HEK293 (cell line): Measurements from ENCODE around the gene ALDH4A1.

Source experiments
- ATF2 ChIP-seq: fragments of 450-650 bp; formaldehyde crosslinking; IDR thresholded peaks from 2 replicates; pipeline ENCODE4 v1.5.1; 2016; ENCODE audit warnings: missing biosample characterization, missing genetic modification characterization, low read depth
- CTCF ChIP-seq: fragments of 450-650 bp; formaldehyde crosslinking; IDR thresholded peaks from 2 replicates; pipeline ENCODE4 v1.5.1; 2016; ENCODE audit warnings: missing biosample characterization, missing genetic modification characterization
- ELK4 ChIP-seq: IDR thresholded peaks from 2 replicates; pipeline ENCODE4 v1.6.1; 2011; ENCODE audit warnings: mild to moderate bottlenecking, low read depth, low read length, borderline replicate concordance
- KLF8 ChIP-seq: fragments of 450-650 bp; formaldehyde crosslinking; IDR thresholded peaks from 2 replicates; pipeline ENCODE4 v1.5.1; 2016; ENCODE audit warnings: missing biosample characterization, missing genetic modification characterization
- SETDB1 ChIP-seq: IDR thresholded peaks from one replicate; pipeline ENCODE4 v1.6.1; 2017; ENCODE audit warnings: mild to moderate bottlenecking, low read length, moderate library complexity, mixed read lengths; ENCODE audit not compliant: insufficient read length
- SP2 ChIP-seq: fragments of 450-650 bp; formaldehyde crosslinking; IDR thresholded peaks from 2 replicates; pipeline ENCODE4 v1.5.1; 2016; ENCODE audit warnings: missing biosample characterization, missing genetic modification characterization
- WT1 ChIP-seq: fragments of 450-650 bp; formaldehyde crosslinking; IDR thresholded peaks from 2 replicates; pipeline ENCODE4 v1.5.1; 2016; ENCODE audit warnings: missing biosample characterization, missing genetic modification characterization
- YY1 ChIP-seq: fragments of 450-650 bp; formaldehyde crosslinking; IDR thresholded peaks from 2 replicates; pipeline ENCODE4 v1.5.1; 2018; ENCODE audit warnings: missing biosample characterization, missing genetic modification characterization
- ZNF19 ChIP-seq: fragments of 450-650 bp; formaldehyde crosslinking; IDR thresholded peaks from 2 replicates; pipeline ENCODE4; 2016; ENCODE audit warnings: missing biosample characterization, missing genetic modification characterization, low read depth
- ZNF292 ChIP-seq: fragments of 450-650 bp; formaldehyde crosslinking; IDR thresholded peaks from 2 replicates; pipeline ENCODE4 v1.5.1; 2016; ENCODE audit warnings: low read depth, missing biosample characterization, missing genetic modification characterization, borderline replicate concordance
- ZNF449 ChIP-seq: fragments of 450-650 bp; formaldehyde crosslinking; IDR thresholded peaks from 2 replicates; pipeline ENCODE4 v1.5.1; 2017; ENCODE audit warnings: missing biosample characterization, mild to moderate bottlenecking, missing genetic modification characterization, moderate library complexity
- ZNF529 ChIP-seq: fragments of 450-650 bp; formaldehyde crosslinking; IDR thresholded peaks from 2 replicates; pipeline ENCODE4 v1.5.1; 2017; ENCODE audit warnings: missing genetic modification characterization, missing biosample characterization; ENCODE audit not compliant: insufficient replicate concordance

GRCh38 chr1:18907917-18908845, 5.8 kb upstream of the ALDH4A1 start:
- TF ChIP-seq CTCF (tag by site-specific recombination) (no peak), ZNF449 (tag by site-specific recombination) (no peak), YY1 (tag by site-specific recombination) (no peak), SETDB1 (no peak), ZNF292 (tag by site-specific recombination) (no peak), WT1 (no peak), KLF8 (tag by site-specific recombination) (no peak), ZNF19 (no peak), ELK4 (no peak), SP2 (tag by site-specific recombination) (no peak), ATF2 (no peak), ZNF529 (no peak)
